GM13976 (cell line): Measurements from ENCODE around the gene AGPAT4.

Experiments used
- DNase-seq: peaks from one replicate; pipeline ENCODE4 v3.0.0; 2012; ENCODE audit warnings: low spot score
- CTCF ChIP-seq: IDR thresholded peaks from 2 replicates; pipeline ENCODE4 v1.5.1; 2012; ENCODE audit warnings: borderline replicate concordance, mild to moderate bottlenecking; ENCODE audit not compliant: insufficient read depth; ENCODE audit errors: extremely low read depth, missing control alignments, control extremely low read depth
- in situ Hi-C: fragments of 300-500 bp; cut with MboI; formaldehyde crosslinking; loops from one replicate; pipeline ENCODE4 v1.12.0; 2022; ENCODE audit warnings: low sequenced_read_pairs, mixed read lengths, inconsistent platforms; ENCODE audit not compliant: unreplicated experiment

Gene AGPAT4

GRCh38 chr6:161271343-161272030 lies 2.4 kb downstream of the AGPAT4 start:
- in situ Hi-C loops: no loop called here
- no peak for DNase-seq
- TF ChIP-seq CTCF: no peak

GRCh38 chr6:161270116-161270515 lies 3.7 kb downstream of the AGPAT4 start:
- TF ChIP-seq CTCF: no peak
- in situ Hi-C loops: no loop called here
- DNase-seq: no peak

GRCh38 chr6:161269310-161269709 lies 4.6 kb downstream of the AGPAT4 start:
- in situ Hi-C loops: no loop called here
- TF ChIP-seq CTCF: no peak
- no peak for DNase-seq

- in situ Hi-C loops: no loop called here
- no peak for DNase-seq
- no peak for TF ChIP-seq CTCF
Measured at GRCh38 chr6:161268531-161269210, 5.2 kb downstream of the AGPAT4 start.

GRCh38 chr6:161266513-161267230 lies 7.2 kb downstream of the AGPAT4 start:
- in situ Hi-C loops: no loop called here
- no peak for TF ChIP-seq CTCF
- no peak for DNase-seq

GRCh38 chr6:161265975-161266374 lies 7.9 kb downstream of the AGPAT4 start:
- TF ChIP-seq CTCF: no peak
- no peak for DNase-seq
- in situ Hi-C loops: no loop called here
